HUES6 (cell line): ENCODE measurements around the gene ERBB4.

ENCODE experiments used
- H3K27ac ChIP-seq: 2 replicates; pipeline ENCODE4 v1.7.0; 2013; ENCODE audit warnings: low read depth, mild to moderate bottlenecking, low read length, inconsistent platforms
- H3K27me3 ChIP-seq: 2 replicates; pipeline ENCODE4 v1.6.1; 2013; ENCODE audit warnings: low read length; ENCODE audit not compliant: control insufficient read depth, insufficient read depth
- H3K36me3 ChIP-seq: 2 replicates; pipeline ENCODE4 v1.6.1; 2013; ENCODE audit warnings: low read length; ENCODE audit not compliant: control insufficient read depth, insufficient read depth
- H3K4me1 ChIP-seq: 2 replicates; pipeline ENCODE4 v1.6.1; 2013; ENCODE audit warnings: low read length; ENCODE audit not compliant: control insufficient read depth, insufficient read depth
- H3K4me3 ChIP-seq: 2 replicates; pipeline ENCODE4 v1.5.1; 2013; ENCODE audit warnings: low read depth, low read length
- H3K9ac ChIP-seq: one replicate; pipeline ENCODE4 v1.6.1; 2013; ENCODE audit warnings: mild to moderate bottlenecking, low read length
- H3K9me3 ChIP-seq: 2 replicates; pipeline ENCODE4 v1.6.1; 2013; ENCODE audit warnings: low read depth, low read length; ENCODE audit not compliant: control insufficient read depth, insufficient read depth

The ERBB4 gene

GRCh38 chr2:211982162-211982561 lies 556.4 kb downstream of the ERBB4 start:
- no peak overlapping the region for H3K9ac ChIP-seq
- H3K9me3 ChIP-seq, result no peaks in the 10 kb centered on the region
- H3K4me3 ChIP-seq, result no peak overlapping the region
- H3K4me1 ChIP-seq, result no peaks in the 10 kb centered on the region
- no peak overlapping the region for H3K27ac ChIP-seq
- no peaks in the 10 kb centered on the region for H3K27me3 ChIP-seq
- no peaks in the 10 kb centered on the region for H3K36me3 ChIP-seq

DNA sequence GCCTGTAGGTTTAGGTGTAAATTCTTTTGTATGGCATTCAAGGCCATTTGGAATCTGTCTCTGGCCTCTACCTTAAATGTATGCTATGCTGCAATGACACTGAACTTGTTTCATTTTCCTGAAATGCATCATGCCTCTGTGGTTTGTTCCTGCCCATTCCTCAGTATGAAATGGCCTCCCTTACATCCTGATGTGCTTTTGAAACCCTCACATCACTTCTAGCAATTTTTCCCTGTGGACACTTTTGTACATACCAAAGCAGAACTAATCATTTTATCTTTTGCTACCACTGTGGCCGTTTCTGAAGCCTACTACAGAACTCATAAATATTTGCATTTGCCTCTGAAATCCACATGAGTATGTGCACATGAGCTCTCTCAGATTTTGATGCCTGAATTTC lies 557.2 kb downstream of the ERBB4 start:
- no peaks in the 10 kb centered on the region for H3K9me3 ChIP-seq
- no peak overlapping the region for H3K27ac ChIP-seq
- H3K27me3 ChIP-seq, result no peaks in the 10 kb centered on the region
- H3K36me3 ChIP-seq, result no peaks in the 10 kb centered on the region
- no peaks in the 10 kb centered on the region for H3K4me1 ChIP-seq
- H3K9ac ChIP-seq, result no peak overlapping the region
- H3K4me3 ChIP-seq, result no peak overlapping the region

DNA sequence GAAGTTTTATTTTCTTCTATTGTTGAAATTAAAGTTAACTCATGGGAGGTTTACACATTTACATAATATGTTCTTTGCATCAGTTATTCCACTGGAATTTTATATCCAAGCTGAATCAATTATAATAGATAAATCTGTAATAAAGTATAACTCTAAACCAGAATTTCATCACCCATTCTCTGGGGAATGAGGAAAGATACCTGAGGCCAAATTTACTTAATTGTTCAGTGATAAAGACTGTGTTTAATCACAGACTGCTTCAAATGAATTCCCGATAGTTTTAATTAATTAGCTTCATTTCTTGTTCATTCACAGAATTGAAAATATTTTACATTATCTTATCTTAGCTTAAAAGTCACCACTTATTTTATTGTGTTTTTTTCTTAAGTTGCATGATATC lies 562.5 kb downstream of the ERBB4 start:
- Histone ChIP-seq H3K9me3 (no peaks in the 10 kb centered on the region), H3K27ac (no peak overlapping the region), H3K4me3 (no peak overlapping the region), H3K36me3 (no peaks in the 10 kb centered on the region), H3K9ac (no peak overlapping the region), H3K27me3 (no peaks in the 10 kb centered on the region), H3K4me1 (no peaks in the 10 kb centered on the region)

- H3K4me1 ChIP-seq, result no peaks in the 10 kb centered on the region
- H3K27me3 ChIP-seq, result no peaks in the 10 kb centered on the region
- H3K9me3 ChIP-seq, result no peaks in the 10 kb centered on the region
- no peak overlapping the region for H3K4me3 ChIP-seq
- H3K36me3 ChIP-seq, result no peaks in the 10 kb centered on the region
- H3K27ac ChIP-seq, result no peak overlapping the region
- no peak overlapping the region for H3K9ac ChIP-seq
These were observed 571.4 kb downstream of the ERBB4 start for GRCh38 chr2:211967234-211967633.

GRCh38 chr2:211963969-211964368 lies 574.6 kb downstream of the ERBB4 start:
- H3K9ac ChIP-seq, result no peak overlapping the region
- H3K27ac ChIP-seq, result no peak overlapping the region
- no peaks in the 10 kb centered on the region for H3K36me3 ChIP-seq
- H3K4me1 ChIP-seq, result no peaks in the 10 kb centered on the region
- no peaks in the 10 kb centered on the region for H3K27me3 ChIP-seq
- no peak overlapping the region for H3K4me3 ChIP-seq
- H3K9me3 ChIP-seq, result no peaks in the 10 kb centered on the region

DNA sequence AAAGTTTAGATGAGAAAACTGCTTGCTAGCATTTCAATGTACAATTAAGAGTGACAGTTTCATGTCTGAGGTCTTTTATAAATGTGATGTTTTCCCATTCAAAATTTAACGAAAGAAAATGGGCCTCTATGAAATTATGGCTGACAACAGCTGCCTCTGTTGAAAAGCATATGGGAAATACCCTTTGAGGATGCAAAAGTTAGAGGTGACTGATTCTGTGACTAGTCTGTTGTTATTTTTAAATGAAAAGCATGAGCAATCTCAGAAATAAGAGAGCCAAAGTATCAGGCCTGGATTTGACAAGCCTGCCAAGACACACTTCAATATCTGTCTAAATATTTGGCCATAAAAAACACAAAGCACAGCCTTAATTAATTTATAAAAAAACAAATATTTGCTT lies 580.8 kb downstream of the ERBB4 start:
- Histone ChIP-seq H3K36me3 (no peaks in the 10 kb centered on the region), H3K4me1 (no peaks in the 10 kb centered on the region), H3K27me3 (no peaks in the 10 kb centered on the region), H3K4me3 (no peak overlapping the region), H3K9me3 (no peaks in the 10 kb centered on the region), H3K27ac (no peak overlapping the region), H3K9ac (no peak overlapping the region)

- no peak overlapping the region for H3K27ac ChIP-seq
- no peaks in the 10 kb centered on the region for H3K27me3 ChIP-seq
- H3K9me3 ChIP-seq, result 0 out of 2 replicates have a peak, but pooled peaks cover 4% of the 10 kb centered on the region
- no peaks in the 10 kb centered on the region for H3K4me1 ChIP-seq
- no peak overlapping the region for H3K4me3 ChIP-seq
- H3K36me3 ChIP-seq, result no peaks in the 10 kb centered on the region
- no peak overlapping the region for H3K9ac ChIP-seq
These were observed 583.0 kb downstream of the ERBB4 start for GRCh38 chr2:211955648-211956047.

GRCh38 chr2:211948932-211949331 lies 589.7 kb downstream of the ERBB4 start:
- no peak overlapping the region for H3K27ac ChIP-seq

DNA sequence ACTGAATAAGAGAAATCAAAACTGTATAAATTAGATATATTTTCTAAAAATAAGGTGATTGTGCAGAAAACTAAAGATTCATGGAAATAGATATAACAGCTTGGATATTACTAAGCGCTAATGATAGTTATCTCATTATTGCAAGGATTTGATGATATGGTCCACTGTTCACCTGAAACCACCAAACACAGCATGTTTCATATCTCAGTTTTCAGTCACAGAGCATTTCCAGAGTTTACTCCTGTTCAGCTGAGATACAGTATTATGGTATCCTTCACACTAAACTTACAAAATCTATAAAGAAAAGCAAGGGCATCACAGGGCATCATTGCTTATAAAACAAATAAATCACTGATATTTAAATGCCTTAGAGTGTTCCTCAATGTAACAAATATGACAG lies 591.6 kb downstream of the ERBB4 start:
- Histone ChIP-seq H3K27ac (no peak overlapping the region), H3K4me3 (no peak overlapping the region), H3K36me3 (no peaks in the 10 kb centered on the region), H3K27me3 (no peaks in the 10 kb centered on the region), H3K9ac (no peak overlapping the region), H3K9me3 (0 out of 2 replicates have a peak, but pooled peaks cover 4% of the 10 kb centered on the region), H3K4me1 (no peaks in the 10 kb centered on the region)

More at GRCh38 chr2:211948932-211949331, 589.7 kb downstream of the ERBB4 start:
- H3K27me3 ChIP-seq, result no peaks in the 10 kb centered on the region
- no peaks in the 10 kb centered on the region for H3K36me3 ChIP-seq
- H3K9ac ChIP-seq, result no peak overlapping the region
- no peak overlapping the region for H3K4me3 ChIP-seq
- 0 out of 2 replicates have a peak, but pooled peaks cover 4% of the 10 kb centered on the region for H3K9me3 ChIP-seq
- no peaks in the 10 kb centered on the region for H3K4me1 ChIP-seq

DNA sequence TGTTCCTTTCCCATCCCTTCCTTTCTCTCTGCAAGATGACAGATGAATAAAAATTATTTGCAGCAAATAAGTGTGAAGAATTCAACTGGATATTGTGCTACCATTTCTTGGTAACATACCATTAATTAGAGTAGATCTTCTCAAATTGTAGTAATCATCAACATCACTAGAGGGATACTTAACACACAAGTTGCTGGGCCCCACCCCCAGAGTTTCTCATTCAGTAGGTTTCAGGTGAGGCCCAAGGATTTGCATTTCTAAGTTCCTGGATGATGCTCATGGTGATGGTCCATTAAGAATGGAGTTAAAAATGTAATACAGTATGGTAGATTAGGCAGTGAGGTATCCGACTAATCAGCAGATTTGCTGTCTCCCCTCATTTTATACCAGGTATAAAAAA lies 594.0 kb downstream of the ERBB4 start:
- Histone ChIP-seq H3K27me3 (no peaks in the 10 kb centered on the region), H3K4me3 (no peak overlapping the region), H3K9me3 (no peaks in the 10 kb centered on the region), H3K36me3 (no peaks in the 10 kb centered on the region), H3K4me1 (no peaks in the 10 kb centered on the region), H3K9ac (no peak overlapping the region), H3K27ac (no peak overlapping the region)

DNA sequence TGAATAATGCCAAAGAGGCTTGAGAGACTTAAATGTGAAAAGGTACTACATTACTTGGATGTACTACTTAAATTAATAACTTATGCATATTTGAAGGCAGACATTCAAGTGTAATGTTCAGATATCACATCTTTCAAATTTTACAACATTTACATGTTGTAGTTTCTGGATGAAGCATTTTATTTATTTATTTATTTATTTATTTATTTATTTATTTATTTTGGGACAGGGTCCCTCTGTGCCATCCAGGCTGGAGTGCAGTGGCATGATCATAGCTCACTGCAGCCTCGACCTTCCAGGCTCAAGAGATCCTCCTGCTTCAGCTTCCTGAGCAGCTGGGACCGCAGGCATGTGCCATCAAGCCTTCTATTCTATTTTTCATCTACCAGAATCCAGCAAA lies 596.4 kb downstream of the ERBB4 start:
- Histone ChIP-seq H3K27me3 (no peaks in the 10 kb centered on the region), H3K4me3 (no peak overlapping the region), H3K9me3 (no peaks in the 10 kb centered on the region), H3K36me3 (no peaks in the 10 kb centered on the region), H3K4me1 (no peaks in the 10 kb centered on the region), H3K27ac (no peak overlapping the region), H3K9ac (no peak overlapping the region)

GRCh38 chr2:211941216-211941747 lies 597.3 kb downstream of the ERBB4 start:
- no peak overlapping the region for H3K4me3 ChIP-seq
- no peak overlapping the region for H3K9ac ChIP-seq
- H3K4me1 ChIP-seq, result no peaks in the 10 kb centered on the region
- no peaks in the 10 kb centered on the region for H3K9me3 ChIP-seq
- no peaks in the 10 kb centered on the region for H3K36me3 ChIP-seq
- H3K27ac ChIP-seq, result no peak overlapping the region
- H3K27me3 ChIP-seq, result no peaks in the 10 kb centered on the region
